ENCODE measurements around the gene ZNF785.
"Not testable (repeated sequence)": the region's sequence is repeated elsewhere in the genome, so short reads cannot be mapped to it uniquely, and the experiment has no call there.

The ZNF785 gene

GRCh38 chr16:30602616-30603277 lies 17.2 kb upstream of the ZNF785 start:
- DNase-seq: no peak

GRCh38 chr16:30601966-30602365 lies 16.5 kb upstream of the ZNF785 start:
- no peak for DNase-seq

- DNase-seq: no peak
Observed at GRCh38 chr16:30600929-30601328, 15.4 kb upstream of the ZNF785 start.

- DNase-seq: no peak
Observed at GRCh38 chr16:30600215-30600614, 14.7 kb upstream of the ZNF785 start.

GRCh38 chr16:30592871-30593270 lies 7.4 kb upstream of the ZNF785 start:
- DNase-seq: no peak

GRCh38 chr16:30590869-30591268 lies 5.4 kb upstream of the ZNF785 start:
- not testable (repeated sequence) for DNase-seq

- not testable (repeated sequence) for DNase-seq
Observed at GRCh38 chr16:30589582-30589981, 4.1 kb upstream of the ZNF785 start.

GRCh38 chr16:30588651-30589050 lies 3.2 kb upstream of the ZNF785 start:
- no peak for DNase-seq

GRCh38 chr16:30585022-30585399 lies 486 bp downstream of the ZNF785 start:
- no peak for DNase-seq

- no peak for DNase-seq
Observed at GRCh38 chr16:30582611-30583340, 2.7 kb downstream of the ZNF785 start.

- DNase-seq: no peak
Observed at GRCh38 chr16:30581457-30581856, 4.0 kb downstream of the ZNF785 start.

GRCh38 chr16:30574678-30575077 lies 10.8 kb downstream of the ZNF785 start:
- no peak for DNase-seq

GRCh38 chr16:30571445-30572322 lies 13.8 kb downstream of the ZNF785 start, which contains the start of gene ZNF688:
Gene ZNF688 (minus strand): TSS chr16:30571714. CDS start chr16:30571629, 85 bp downstream.
- peak; percentile 96 for DNase-seq

GRCh38 chr16:30570636-30571444 lies 14.7 kb downstream of the ZNF785 start:
- DNase-seq: peak; percentile 69

GRCh38 chr16:30569746-30570635 lies 15.5 kb downstream of the ZNF785 start:
- DNase-seq: no peak

GRCh38 chr16:30569281-30569680 lies 16.2 kb downstream of the ZNF785 start:
- no peak for DNase-seq

- no peak for DNase-seq
Observed at GRCh38 chr16:30567991-30568638, 17.4 kb downstream of the ZNF785 start.

- no peak for DNase-seq
Observed at GRCh38 chr16:30567160-30567990, 18.1 kb downstream of the ZNF785 start.

GRCh38 chr16:30566531-30566930 lies 19.0 kb downstream of the ZNF785 start:
- no peak for DNase-seq

GRCh38 chr16:30565984-30566383 lies 19.5 kb downstream of the ZNF785 start:
- DNase-seq: no peak
